DOHH2 (cell line): ENCODE measurements around the gene PEX5L.

ENCODE experiments used
- CTCF ChIP-seq: fragments of 200-600 bp; sonication (generic); IDR thresholded peaks from one replicate; pipeline ENCODE4 v1.5.1; 2014; ENCODE audit warnings: antibody characterized with exemption, mild to moderate bottlenecking, low read depth, low read length; ENCODE audit not compliant: poor library complexity, severe bottlenecking
- EZH2phosphoT487 ChIP-seq: fragments of 200-600 bp; sonication (generic); IDR thresholded peaks from 2 replicates; pipeline ENCODE4 v1.6.1; 2017; ENCODE audit warnings: borderline replicate concordance, mild to moderate bottlenecking, antibody characterized with exemption, low read length, moderate library complexity, mixed read lengths

GRCh38 chr3:179842061-179842460 is 194.7 kb downstream of the PEX5L start:
- no peak for TF ChIP-seq CTCF
- no peak for TF ChIP-seq EZH2phosphoT487
